Measurements from ENCODE around the gene VAV2. TPM values are rescaled to one million over a fixed set of nuclear protein-coding genes. Genes with fewer than 3 reads are reported as not detected.

Gene VAV2
- total RNA-seq, 1 experiment from 2014 or later, result 30.7 TPM

- Mint-ChIP-seq H3K4me1 (ENCODE audit: low read depth, unreplicated experiment) (no peaks in the 10 kb centered on the region), H3K9me3 (ENCODE audit: low read depth, unreplicated experiment) (no peaks in the 10 kb centered on the region), H3K27me3 (ENCODE audit: unreplicated experiment) (no peaks in the 10 kb centered on the region), H3K36me3 (ENCODE audit: insufficient read depth, unreplicated experiment) (peaks cover 32% of the 10 kb centered on the region), H3K4me3 (ENCODE audit: low read depth, unreplicated experiment) (peak overlapping the region; percentile 67), H3K27ac (ENCODE audit: unreplicated experiment) (no peak overlapping the region)
- intact Hi-C loops (cut with micrococcal nuclease; ENCODE audit: unreplicated experiment), result no loop called here
- no TSS peak for BruUV-seq (replicated peaks)
- CTCF ChIA-PET, result interaction anchor here (0.7 to 1.4 kb wide), 4 partner anchors 29 to 622 kb away, joined by 5 to 7 read pairs (median 6); partner anchors contain the start of gene WDR5
- no peak for TF ChIP-seq CTCF (IDR thresholded peaks at IDR 0.05; ENCODE audit: unreplicated experiment)
- no peak for DNase-seq
These were observed 32.2 kb upstream of the VAV2 start for GRCh38 chr9:134024214-134024792.

GRCh38 chr9:134014946-134015345 is 22.8 kb upstream of the VAV2 start:
- Mint-ChIP-seq H3K9me3 (ENCODE audit: low read depth, unreplicated experiment) (peaks cover 3% of the 10 kb centered on the region), H3K27ac (ENCODE audit: unreplicated experiment) (no peak overlapping the region), H3K4me1 (ENCODE audit: low read depth, unreplicated experiment) (no peaks in the 10 kb centered on the region), H3K27me3 (ENCODE audit: unreplicated experiment) (no peaks in the 10 kb centered on the region), H3K36me3 (ENCODE audit: insufficient read depth, unreplicated experiment) (no peaks in the 10 kb centered on the region), H3K4me3 (ENCODE audit: low read depth, unreplicated experiment) (no peak overlapping the region)
- CTCF ChIA-PET, result no interaction called here
- no peak for DNase-seq
- intact Hi-C loops (cut with micrococcal nuclease; ENCODE audit: unreplicated experiment), result no loop called here
- BruUV-seq (replicated peaks), result no TSS peak
- no peak for TF ChIP-seq CTCF (IDR thresholded peaks at IDR 0.05; ENCODE audit: unreplicated experiment)

GRCh38 chr9:134011401-134011800 is 19.3 kb upstream of the VAV2 start:
- Mint-ChIP-seq H3K4me3 (ENCODE audit: low read depth, unreplicated experiment) (no peak overlapping the region), H3K27me3 (ENCODE audit: unreplicated experiment) (peaks cover 14% of the 10 kb centered on the region), H3K4me1 (ENCODE audit: low read depth, unreplicated experiment) (no peaks in the 10 kb centered on the region), H3K9me3 (ENCODE audit: low read depth, unreplicated experiment) (no peaks in the 10 kb centered on the region), H3K27ac (ENCODE audit: unreplicated experiment) (no peak overlapping the region), H3K36me3 (ENCODE audit: insufficient read depth, unreplicated experiment) (no peaks in the 10 kb centered on the region)
- no peak for DNase-seq
- TF ChIP-seq CTCF (IDR thresholded peaks at IDR 0.05; ENCODE audit: unreplicated experiment), result no peak
- BruUV-seq (replicated peaks), result no TSS peak
- CTCF ChIA-PET, result no interaction called here
- intact Hi-C loops (cut with micrococcal nuclease; ENCODE audit: unreplicated experiment), result no loop called here

DNA sequence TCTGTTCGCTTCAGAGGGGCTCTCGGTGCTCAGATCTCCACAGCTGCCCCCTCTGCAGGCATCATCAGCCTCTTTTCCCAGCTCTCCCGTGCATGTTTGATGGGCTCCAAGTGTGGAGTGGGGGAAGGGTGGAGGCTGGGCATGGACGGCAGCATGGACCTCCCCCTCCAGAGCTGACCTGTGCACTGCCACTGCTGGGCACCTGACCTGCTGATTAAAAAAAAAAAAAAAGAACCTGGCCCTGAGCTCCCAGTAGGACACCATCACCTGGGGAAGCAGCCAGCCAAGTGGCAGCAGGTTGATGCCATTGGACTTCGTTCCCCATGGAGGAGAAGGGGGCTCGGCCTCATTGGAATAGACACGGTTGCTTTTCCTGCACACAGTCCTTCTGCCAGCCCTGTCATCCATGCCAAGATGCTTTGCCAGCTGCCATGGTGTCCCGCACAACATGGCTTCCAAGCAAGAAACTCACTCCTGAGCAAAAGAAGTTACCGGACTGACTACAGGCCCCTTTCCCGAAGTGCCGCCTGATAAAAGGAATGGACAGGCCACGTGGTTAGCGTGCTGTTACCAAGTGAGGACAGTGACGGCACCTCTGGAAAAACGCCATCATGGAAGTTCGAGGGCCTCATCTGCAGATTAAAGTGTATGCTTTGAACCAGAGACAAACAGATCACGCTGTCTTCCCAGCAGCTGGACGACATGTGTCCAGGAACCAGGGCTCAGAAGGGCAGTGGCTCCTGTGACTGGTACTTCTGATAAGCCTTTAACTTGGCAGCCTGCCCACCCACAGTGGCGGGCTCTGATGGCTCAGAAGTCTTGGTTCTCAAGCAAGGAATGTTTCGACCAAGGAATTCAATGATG is 18.4 kb upstream of the VAV2 start:
- TF ChIP-seq CTCF (IDR thresholded peaks at IDR 0.05; ENCODE audit: unreplicated experiment), result no peak
- intact Hi-C loops (cut with micrococcal nuclease; ENCODE audit: unreplicated experiment), result no loop called here
- no TSS peak for BruUV-seq (replicated peaks)

More for the DNA sequence above, 18.4 kb upstream of the VAV2 start:
- DNase-seq, result peak; percentile 30
- peaks cover 14% of the 10 kb centered on the region for H3K27me3 Mint-ChIP-seq (ENCODE audit: unreplicated experiment)
- no peak overlapping the region for H3K27ac Mint-ChIP-seq (ENCODE audit: unreplicated experiment)
- no peaks in the 10 kb centered on the region for H3K4me1 Mint-ChIP-seq (ENCODE audit: low read depth, unreplicated experiment)
- H3K9me3 Mint-ChIP-seq (ENCODE audit: low read depth, unreplicated experiment), result no peaks in the 10 kb centered on the region
- H3K36me3 Mint-ChIP-seq (ENCODE audit: insufficient read depth, unreplicated experiment), result no peaks in the 10 kb centered on the region
- no peak overlapping the region for H3K4me3 Mint-ChIP-seq (ENCODE audit: low read depth, unreplicated experiment)
- CTCF ChIA-PET, result no interaction called here

Data from Calu3 (cell line).